K562 (cell line): ENCODE results near the gene SAPCD1. TPM values are rescaled to one million over a fixed set of nuclear protein-coding genes. Genes with fewer than 3 reads are reported as not detected.

Source experiments
- CREM ChIP-seq: IDR thresholded peaks from 2 replicates; pipeline ENCODE4 v1.6.1; 2014; ENCODE audit warnings: antibody characterized with exemption, low read depth
- ELF2 ChIP-seq: fragments of 250-450 bp; sonication (Bioruptor Pico); IDR thresholded peaks from 2 replicates; pipeline ENCODE4 v1.5.0; 2021; ENCODE audit warnings: mild to moderate bottlenecking
- ETV6 ChIP-seq, 3 experiments: fragments of 150-350 bp in 1 of 3; sonication (generic) in 1 of 3; formaldehyde crosslinking in 1 of 3; IDR thresholded peaks; 2 replicates each; pipeline versions ENCODE4 v1.6.1 to v1.8.0; 2014 to 2022; ENCODE audit warnings: borderline replicate concordance in 2 of 3, low read depth in 2 of 3, antibody characterized with exemption in 1 of 3, low read length in 1 of 3, mild to moderate bottlenecking in 1 of 3, missing genetic modification reagents in 1 of 3
- FOXA1 ChIP-seq: fragments of 450-650 bp; IDR thresholded peaks from 2 replicates; pipeline ENCODE4 v1.6.1; 2016; ENCODE audit warnings: mild to moderate bottlenecking, borderline replicate concordance
- HDGF ChIP-seq: fragments of 450-650 bp; IDR thresholded peaks from 2 replicates; pipeline ENCODE4 v1.6.1; 2016
- MTA2 ChIP-seq: fragments of 450-650 bp; IDR thresholded peaks from 2 replicates; pipeline ENCODE4 v1.6.1; 2016; ENCODE audit warnings: low read depth
- NCOA6 ChIP-seq: fragments of 450-650 bp; IDR thresholded peaks from 2 replicates; pipeline ENCODE4 v1.6.1; 2017; ENCODE audit warnings: mild to moderate bottlenecking
- PHB ChIP-seq: fragments of 250-450 bp; sonication (Bioruptor Pico); IDR thresholded peaks from 2 replicates; pipeline ENCODE4 v1.5.0; 2021
- POLR3G ChIP-seq: IDR thresholded peaks from 2 replicates; pipeline ENCODE4 v1.6.1; 2011; ENCODE audit not compliant: insufficient read length, insufficient replicate concordance; ENCODE audit errors: extremely low read depth
- ZC3H8 ChIP-seq: fragments of 450-650 bp; IDR thresholded peaks from 2 replicates; pipeline ENCODE4 v1.6.1; 2017
- ZMIZ1 ChIP-seq, 2 experiments: fragments of 150-350 bp in 1 of 2; IDR thresholded peaks; 2 replicates each; pipeline ENCODE4 v1.6.1; 2012 to 2016; ENCODE audit warnings: low read depth in 2 of 2, low read length in 2 of 2, mild to moderate bottlenecking in 1 of 2, moderate library complexity in 1 of 2
- ZNF224 ChIP-seq: sonication (generic); formaldehyde crosslinking; IDR thresholded peaks from 2 replicates; pipeline ENCODE4 v1.8.0; 2022; ENCODE audit warnings: mild to moderate bottlenecking, missing genetic modification reagents
- ZSCAN32 ChIP-seq: fragments of 450-650 bp; formaldehyde crosslinking; IDR thresholded peaks from 2 replicates; pipeline ENCODE4 v1.4.0; 2020; ENCODE audit warnings: mild to moderate bottlenecking, moderate library complexity
- polyA plus RNA-seq, 8 experiments: library from polyadenylated mRNA; depleted of rRNA in 4 of 8; stranded (reverse) in 5 of 8; unstranded in 3 of 8; fragments of >200 nt; fragmentation: Nextera tagmentation in 2 of 8; fragmentation: Illumina TruSeq in 1 of 8; extraction: Ambion mirVana in 2 of 8; extraction: Trizol in 1 of 8; gene quantifications; 2 replicates each; pipeline versions ENCODE4 v1.2.1 to v1.2.3, GENCODE V29; 2011 to 2014; ENCODE audit warnings: inconsistent platforms in 1 of 8, missing spikeins in 1 of 8
- total RNA-seq, 7 experiments: library from RNA; depleted of rRNA in 6 of 7; stranded (reverse); fragments of >200 nt in 6 of 7; fragmentation: Illumina TruSeq in 2 of 7; extraction: Trizol in 2 of 7; gene quantifications; 2 replicates each; pipeline versions ENCODE4 v1.2.1 to v1.2.3, GENCODE V29; 2011 to 2021; ENCODE audit warnings: low replicate concordance in 1 of 7
- TF ChIP-seq, protein P1 (sequence below): sonication (generic); formaldehyde crosslinking; IDR thresholded peaks from 2 replicates; pipeline ENCODE4 v1.8.0; 2022; ENCODE audit warnings: mild to moderate bottlenecking, missing genetic modification reagents
- TF ChIP-seq, protein P2 (sequence below), 2 experiments: fragments of 450-650 bp in 1 of 2; IDR thresholded peaks; 2 replicates each; pipeline ENCODE4 v1.6.1; 2011 to 2017; ENCODE audit warnings: low read depth in 2 of 2, antibody characterized with exemption in 1 of 2, borderline replicate concordance in 1 of 2, low read length in 1 of 2, mild to moderate bottlenecking in 1 of 2, mixed read lengths in 1 of 2; ENCODE audit not compliant: control insufficient read depth in 1 of 2

Gene SAPCD1
- total and polyA plus RNA-seq, 9 of the 15 experiments (the other 6 are each of a cell fraction or from before 2014, with no cell fraction given): 2.6 to 30.2 (median 7.4) TPM

DNA sequence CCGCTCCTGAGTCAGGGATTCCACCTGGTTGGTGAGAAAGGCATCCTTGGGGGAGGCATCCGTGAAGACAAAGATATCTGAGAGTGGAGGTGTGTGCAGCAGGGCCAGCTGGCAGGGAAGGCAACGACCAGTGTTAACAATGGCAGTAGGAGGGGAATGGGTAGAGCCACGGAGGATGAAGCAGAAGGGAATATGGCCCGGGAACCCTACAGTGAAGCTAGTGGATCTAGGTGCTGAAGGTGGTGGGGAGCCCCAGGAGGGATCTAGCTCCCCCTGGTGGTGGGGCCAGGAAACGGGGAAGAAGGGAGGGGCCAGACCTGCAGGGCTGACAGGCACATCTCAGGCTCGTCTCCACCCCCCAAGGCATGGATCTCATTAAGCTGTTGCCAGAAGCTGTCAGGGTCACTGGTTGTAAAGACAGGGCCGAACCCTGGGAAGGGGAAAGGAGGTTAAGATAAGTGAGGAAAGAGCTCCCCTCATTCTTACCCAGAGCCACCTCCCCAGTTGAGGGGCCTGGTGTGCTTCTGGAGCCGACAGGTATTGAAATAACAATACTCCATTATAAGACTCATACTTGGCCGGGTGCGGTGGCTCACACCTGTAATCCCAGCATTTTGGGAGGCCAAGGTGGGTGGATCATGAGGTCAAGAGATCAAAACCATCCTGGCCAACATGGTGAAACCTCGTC lies 7.4 kb downstream of the SAPCD1 start (continued):
- TF ChIP-seq FOXA1 (no peak), ZC3H8 (peak; percentile 79; the same call in 1 of the 2 replicates), CREM (peak; percentile 70), POLR3G (no peak), MTA2 (peak; percentile 43; the same call in 1 of the 2 replicates), PHB (CRISPR knock-in tag) (0 out of 2 replicates have a peak, but pooled peaks have one; percentile 19), ZNF224 (peak; percentile 72; the same call in 1 of the 2 replicates), ZMIZ1 (IDR thresholded peaks at IDR 0.05; ENCODE audit: low read depth in 2 of 2, low read length in 2 of 2) (peak in 1 of 2 experiments; percentile 44; a peak in 1 of 4 replicates), ELF2 (CRISPR knock-in tag) (0 out of 2 replicates have a peak, but pooled peaks have one; percentile 35), ETV6 (IDR thresholded peaks at IDR 0.05; ENCODE audit: borderline replicate concordance in 1 of 2, low read depth in 2 of 2, low read length in 1 of 2) (0 out of 4 replicates have a peak, but pooled peaks of 1 of the 2 experiments have one; percentile 63), ETV6 (CRISPR knock-in tag; IDR thresholded peaks at IDR 0.05; ENCODE audit: borderline replicate concordance) (0 out of 2 replicates have a peak, but pooled peaks have one; percentile 81), ZSCAN32 (0 out of 2 replicates have a peak, but pooled peaks have one; percentile 10), HDGF (peak; percentile 97), NCOA6 (no peak)
- TF ChIP-seq, protein P1, sequence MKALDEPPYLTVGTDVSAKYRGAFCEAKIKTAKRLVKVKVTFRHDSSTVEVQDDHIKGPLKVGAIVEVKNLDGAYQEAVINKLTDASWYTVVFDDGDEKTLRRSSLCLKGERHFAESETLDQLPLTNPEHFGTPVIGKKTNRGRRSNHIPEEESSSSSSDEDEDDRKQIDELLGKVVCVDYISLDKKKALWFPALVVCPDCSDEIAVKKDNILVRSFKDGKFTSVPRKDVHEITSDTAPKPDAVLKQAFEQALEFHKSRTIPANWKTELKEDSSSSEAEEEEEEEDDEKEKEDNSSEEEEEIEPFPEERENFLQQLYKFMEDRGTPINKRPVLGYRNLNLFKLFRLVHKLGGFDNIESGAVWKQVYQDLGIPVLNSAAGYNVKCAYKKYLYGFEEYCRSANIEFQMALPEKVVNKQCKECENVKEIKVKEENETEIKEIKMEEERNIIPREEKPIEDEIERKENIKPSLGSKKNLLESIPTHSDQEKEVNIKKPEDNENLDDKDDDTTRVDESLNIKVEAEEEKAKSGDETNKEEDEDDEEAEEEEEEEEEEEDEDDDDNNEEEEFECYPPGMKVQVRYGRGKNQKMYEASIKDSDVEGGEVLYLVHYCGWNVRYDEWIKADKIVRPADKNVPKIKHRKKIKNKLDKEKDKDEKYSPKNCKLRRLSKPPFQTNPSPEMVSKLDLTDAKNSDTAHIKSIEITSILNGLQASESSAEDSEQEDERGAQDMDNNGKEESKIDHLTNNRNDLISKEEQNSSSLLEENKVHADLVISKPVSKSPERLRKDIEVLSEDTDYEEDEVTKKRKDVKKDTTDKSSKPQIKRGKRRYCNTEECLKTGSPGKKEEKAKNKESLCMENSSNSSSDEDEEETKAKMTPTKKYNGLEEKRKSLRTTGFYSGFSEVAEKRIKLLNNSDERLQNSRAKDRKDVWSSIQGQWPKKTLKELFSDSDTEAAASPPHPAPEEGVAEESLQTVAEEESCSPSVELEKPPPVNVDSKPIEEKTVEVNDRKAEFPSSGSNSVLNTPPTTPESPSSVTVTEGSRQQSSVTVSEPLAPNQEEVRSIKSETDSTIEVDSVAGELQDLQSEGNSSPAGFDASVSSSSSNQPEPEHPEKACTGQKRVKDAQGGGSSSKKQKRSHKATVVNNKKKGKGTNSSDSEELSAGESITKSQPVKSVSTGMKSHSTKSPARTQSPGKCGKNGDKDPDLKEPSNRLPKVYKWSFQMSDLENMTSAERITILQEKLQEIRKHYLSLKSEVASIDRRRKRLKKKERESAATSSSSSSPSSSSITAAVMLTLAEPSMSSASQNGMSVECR: peak; percentile 79; the same call in 1 of the 2 replicates
- TF ChIP-seq, protein P2, sequence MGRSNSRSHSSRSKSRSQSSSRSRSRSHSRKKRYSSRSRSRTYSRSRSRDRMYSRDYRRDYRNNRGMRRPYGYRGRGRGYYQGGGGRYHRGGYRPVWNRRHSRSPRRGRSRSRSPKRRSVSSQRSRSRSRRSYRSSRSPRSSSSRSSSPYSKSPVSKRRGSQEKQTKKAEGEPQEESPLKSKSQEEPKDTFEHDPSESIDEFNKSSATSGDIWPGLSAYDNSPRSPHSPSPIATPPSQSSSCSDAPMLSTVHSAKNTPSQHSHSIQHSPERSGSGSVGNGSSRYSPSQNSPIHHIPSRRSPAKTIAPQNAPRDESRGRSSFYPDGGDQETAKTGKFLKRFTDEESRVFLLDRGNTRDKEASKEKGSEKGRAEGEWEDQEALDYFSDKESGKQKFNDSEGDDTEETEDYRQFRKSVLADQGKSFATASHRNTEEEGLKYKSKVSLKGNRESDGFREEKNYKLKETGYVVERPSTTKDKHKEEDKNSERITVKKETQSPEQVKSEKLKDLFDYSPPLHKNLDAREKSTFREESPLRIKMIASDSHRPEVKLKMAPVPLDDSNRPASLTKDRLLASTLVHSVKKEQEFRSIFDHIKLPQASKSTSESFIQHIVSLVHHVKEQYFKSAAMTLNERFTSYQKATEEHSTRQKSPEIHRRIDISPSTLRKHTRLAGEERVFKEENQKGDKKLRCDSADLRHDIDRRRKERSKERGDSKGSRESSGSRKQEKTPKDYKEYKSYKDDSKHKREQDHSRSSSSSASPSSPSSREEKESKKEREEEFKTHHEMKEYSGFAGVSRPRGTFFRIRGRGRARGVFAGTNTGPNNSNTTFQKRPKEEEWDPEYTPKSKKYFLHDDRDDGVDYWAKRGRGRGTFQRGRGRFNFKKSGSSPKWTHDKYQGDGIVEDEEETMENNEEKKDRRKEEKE (IDR thresholded peaks at IDR 0.05; ENCODE audit: borderline replicate concordance in 1 of 2, control insufficient read depth in 1 of 2, low read depth in 2 of 2, low read length in 1 of 2): 0 out of 4 replicates have a peak, but pooled peaks of 1 of the 2 experiments have one; percentile 57
